Stimulated activated naive CD8-positive, alpha-beta T cell treated with anti-CD3 and anti-CD28 coated beads, Interleukin-15, Interleukin-2, amounts not matched to agents 100 U/mL and 50 U/mL, for 24 hours (primary cell): ENCODE measurements around the gene RPTOR.
"Not testable (repeated sequence)": the region's sequence is repeated elsewhere in the genome, so short reads cannot be mapped to it uniquely, and the experiment has no call there.

Source experiments
- ATAC-seq: fragments of 150-1000 bp; cut with Tn5 transposase; one replicate; pipeline ENCODE4 v1.10.0; 2021
- DNase-seq: peaks from one replicate; pipeline ENCODE4 v3.0.0; 2021

The RPTOR gene

GRCh38 chr17:80797741-80798594 is 253.3 kb downstream of the RPTOR start:
- ATAC-seq (no peak), DNase-seq (no peak)

GRCh38 chr17:80798595-80799537 is 254.2 kb downstream of the RPTOR start:
- no peak for DNase-seq
- no peak for ATAC-seq

GRCh38 chr17:80799538-80800480 is 255.2 kb downstream of the RPTOR start:
- ATAC-seq: no peak

GRCh38 chr17:80800481-80801391 is 256.1 kb downstream of the RPTOR start:
- ATAC-seq: no peak

More at GRCh38 chr17:80799538-80800480, 255.2 kb downstream of the RPTOR start:
- DNase-seq: no peak

GRCh38 chr17:80802626-80803450 is 258.2 kb downstream of the RPTOR start:
- DNase-seq (no peak), ATAC-seq (no peak)

More at GRCh38 chr17:80800481-80801391, 256.1 kb downstream of the RPTOR start:
- no peak for DNase-seq

GRCh38 chr17:80803451-80804428 is 259.1 kb downstream of the RPTOR start:
- DNase-seq (no peak), ATAC-seq (no peak)

- ATAC-seq (no peak), DNase-seq (no peak)
These were observed 259.8 kb downstream of the RPTOR start for GRCh38 chr17:80804466-80804865.

- ATAC-seq (no peak), DNase-seq (no peak)
These were observed 260.6 kb downstream of the RPTOR start for GRCh38 chr17:80805032-80805751.

- no peak for ATAC-seq
- no peak for DNase-seq
These were observed 262.4 kb downstream of the RPTOR start for GRCh38 chr17:80807014-80807413.

- DNase-seq (no peak), ATAC-seq (no peak)
These were observed 263.2 kb downstream of the RPTOR start for GRCh38 chr17:80807882-80808281.

- ATAC-seq: no peak
- DNase-seq: no peak
These were observed 266.8 kb downstream of the RPTOR start for GRCh38 chr17:80811181-80812105.

- DNase-seq: no peak
- no peak for ATAC-seq
These were observed 267.9 kb downstream of the RPTOR start for GRCh38 chr17:80812362-80813088.

- no peak for ATAC-seq
- no peak for DNase-seq
These were observed 268.7 kb downstream of the RPTOR start for GRCh38 chr17:80813318-80813717.

- ATAC-seq (no peak), DNase-seq (no peak)
These were observed 269.9 kb downstream of the RPTOR start for GRCh38 chr17:80814491-80814890.

GRCh38 chr17:80815151-80815681 is 270.6 kb downstream of the RPTOR start:
- DNase-seq: no peak

GRCh38 chr17:80815718-80816117 is 271.1 kb downstream of the RPTOR start:
- not testable (repeated sequence) for DNase-seq, ATAC-seq

More at GRCh38 chr17:80815151-80815681, 270.6 kb downstream of the RPTOR start:
- ATAC-seq: no peak
